WTC11 (cell line): ENCODE results near the gene ZNF81. TPM values are rescaled to one million over a fixed set of nuclear protein-coding genes. Genes with fewer than 3 reads are reported as not detected.

Experiments used
- ATAC-seq: fragments of 200-7000 bp; cut with Tn5 transposase; 2 replicates; pipeline ENCODE4 v1.10.0; 2021; ENCODE audit warnings: mild to moderate bottlenecking, moderate library complexity
- CTCF ChIA-PET: fragments of 300-600 bp; sonication (Branson Sonifier 250); formaldehyde crosslinking; loops from one replicate; lab custom pipeline; 2021; ENCODE audit warnings: antibody characterized with exemption; lab: Charles Lee
- POLR2A ChIA-PET: fragments of 350-600 bp; sonication (Branson Sonifier 250); formaldehyde crosslinking; loops from one replicate; lab custom pipeline; 2021; ENCODE audit warnings: antibody characterized with exemption; lab: Charles Lee
- DNase-seq: peaks from one replicate; pipeline ENCODE4 v3.0.0; 2021; ENCODE audit warnings: low spot score
- H3K27ac Mint-ChIP-seq: 2 replicates; pipeline ENCODE4 v1.8.0; 2021; ENCODE audit warnings: mixed read lengths
- H3K27me3 Mint-ChIP-seq: 2 replicates; pipeline ENCODE4 v1.8.0; 2021; ENCODE audit warnings: low read depth, mild to moderate bottlenecking, moderate library complexity, mixed read lengths
- H3K36me3 Mint-ChIP-seq: 2 replicates; pipeline ENCODE4 v1.8.0; 2021; ENCODE audit warnings: mixed read lengths
- H3K4me1 Mint-ChIP-seq: 2 replicates; pipeline ENCODE4 v1.8.0; 2022; ENCODE audit warnings: mixed read lengths
- H3K4me3 Mint-ChIP-seq: 2 replicates; pipeline ENCODE4 v1.8.0; 2021; ENCODE audit warnings: mild to moderate bottlenecking, moderate library complexity, mixed read lengths
- H3K9me3 Mint-ChIP-seq: 2 replicates; pipeline ENCODE4 v1.8.0; 2021; ENCODE audit warnings: mixed read lengths
- ETV6 ChIP-seq: sonication (generic); formaldehyde crosslinking; IDR thresholded peaks from 2 replicates; pipeline ENCODE4 v1.8.1; 2022; ENCODE audit warnings: mild to moderate bottlenecking, missing genetic modification reagents
- GABPB1 ChIP-seq: sonication (generic); formaldehyde crosslinking; IDR thresholded peaks from 2 replicates; pipeline ENCODE4 v1.8.1; 2023; ENCODE audit warnings: mild to moderate bottlenecking, missing genetic modification reagents
- IRF2 ChIP-seq: sonication (generic); formaldehyde crosslinking; IDR thresholded peaks from 2 replicates; pipeline ENCODE4 v1.8.0; 2022; ENCODE audit warnings: low read depth, missing genetic modification reagents, borderline replicate concordance
- MXD4 ChIP-seq: fragments of 250-450 bp; sonication (Bioruptor Pico); IDR thresholded peaks from 2 replicates; pipeline ENCODE4 v1.8.0; 2021; ENCODE audit warnings: mild to moderate bottlenecking, moderate library complexity, borderline replicate concordance
- MYBL2 ChIP-seq: sonication (generic); formaldehyde crosslinking; IDR thresholded peaks from 2 replicates; pipeline ENCODE4 v1.8.1; 2023; ENCODE audit warnings: mild to moderate bottlenecking, moderate library complexity, missing genetic modification reagents
- NFE2L1 ChIP-seq: sonication (generic); formaldehyde crosslinking; IDR thresholded peaks from 2 replicates; pipeline ENCODE4 v1.8.1; 2023; ENCODE audit warnings: missing genetic modification reagents
- OVOL2 ChIP-seq: fragments of 250-450 bp; sonication (Bioruptor Pico); IDR thresholded peaks from 2 replicates; pipeline ENCODE4 v1.9.0; 2021; ENCODE audit warnings: mild to moderate bottlenecking, borderline replicate concordance
- TCF7 ChIP-seq: sonication (generic); formaldehyde crosslinking; IDR thresholded peaks from 2 replicates; pipeline ENCODE4 v1.8.0; 2022; ENCODE audit warnings: mild to moderate bottlenecking, low read depth, missing genetic modification reagents, moderate library complexity
- TP53 ChIP-seq: sonication (generic); formaldehyde crosslinking; IDR thresholded peaks from 2 replicates; pipeline ENCODE4 v1.8.1; 2023; ENCODE audit warnings: mild to moderate bottlenecking, missing genetic modification reagents
- ZNF138 ChIP-seq: sonication (generic); formaldehyde crosslinking; conservative IDR thresholded peaks from 2 replicates; pipeline ENCODE4 v1.8.1; 2022; ENCODE audit warnings: mild to moderate bottlenecking, moderate library complexity, missing genetic modification reagents
- ZNF219 ChIP-seq: sonication (generic); formaldehyde crosslinking; IDR thresholded peaks from 2 replicates; pipeline ENCODE4 v1.8.0; 2023; ENCODE audit warnings: missing genetic modification reagents, mild to moderate bottlenecking, borderline replicate concordance
- ZNF396 ChIP-seq: fragments of 250-450 bp; sonication (Bioruptor Pico); IDR thresholded peaks from 2 replicates; pipeline ENCODE4 v1.8.0; 2021; ENCODE audit warnings: mild to moderate bottlenecking, moderate library complexity, borderline replicate concordance
- total RNA-seq: library from RNA; stranded (reverse); gene quantifications from 3 replicates; pipeline ENCODE4 v1.2.3, GENCODE V29; 2021
- TF ChIP-seq, protein P1 (sequence below): sonication (generic); formaldehyde crosslinking; IDR thresholded peaks from 2 replicates; pipeline ENCODE4 v1.8.0; 2022; ENCODE audit warnings: mild to moderate bottlenecking, missing genetic modification reagents
- TF ChIP-seq, protein P2 (sequence below): sonication (generic); formaldehyde crosslinking; IDR thresholded peaks from 2 replicates; pipeline ENCODE4 v1.8.1; 2022; ENCODE audit warnings: mild to moderate bottlenecking, moderate library complexity, missing genetic modification reagents
- TF ChIP-seq, protein P3 (sequence below): sonication (generic); formaldehyde crosslinking; conservative IDR thresholded peaks from 2 replicates; pipeline ENCODE4 v1.8.1; 2023; ENCODE audit warnings: mild to moderate bottlenecking, low read depth, missing genetic modification reagents, moderate library complexity
- TF ChIP-seq, protein P4 (sequence below): fragments of 250-450 bp; sonication (Bioruptor Pico); IDR thresholded peaks from 2 replicates; pipeline ENCODE4 v2.1.2; 2022; ENCODE audit warnings: mild to moderate bottlenecking, moderate library complexity

ZNF81 gene
- total RNA-seq, 1 experiment from 2014 or later: 12.0 TPM

DNA sequence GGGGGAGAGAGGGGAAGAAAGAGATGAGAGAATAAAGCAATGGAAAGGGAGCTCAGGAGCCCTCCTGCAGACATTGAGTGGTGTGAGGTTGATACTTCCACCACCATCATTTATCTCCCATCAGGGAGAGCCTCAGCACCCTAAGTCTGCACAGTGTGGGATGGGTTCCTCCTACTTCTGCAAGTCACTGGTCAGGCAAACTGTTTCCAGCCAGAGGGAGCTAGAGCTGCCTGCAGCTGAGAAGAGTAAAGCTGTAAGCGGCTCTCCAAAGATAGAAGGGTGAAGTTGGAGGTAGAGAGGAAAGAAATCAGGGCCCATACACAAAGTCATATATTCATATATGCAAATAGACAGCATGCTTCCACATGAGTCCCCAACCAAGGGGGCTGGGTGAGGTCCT, 21.9 kb upstream of the ZNF81 start:
- H3K4me3 Mint-ChIP-seq: no peak overlapping the region
- ChIA-PET CTCF (interaction anchor here (1.4 to 2.5 kb wide), 2 partner anchors 8 to 17 kb away, joined by 5 to 24 read pairs; no protein-coding TSS in a partner anchor), POLR2A (no interaction called here)
- ATAC-seq (peak; percentile 66), DNase-seq (no peak)
- peaks cover 32% of the 10 kb centered on the region for H3K4me1 Mint-ChIP-seq
- peaks cover 3% of the 10 kb centered on the region; the same call in 1 of the 2 replicates for H3K27me3 Mint-ChIP-seq
- H3K27ac Mint-ChIP-seq: peak overlapping the region; percentile 99; the same call in 1 of the 2 replicates
- peaks cover 23% of the 10 kb centered on the region for H3K9me3 Mint-ChIP-seq
- peaks cover 23% of the 10 kb centered on the region for H3K36me3 Mint-ChIP-seq
- TF ChIP-seq, protein P1, sequence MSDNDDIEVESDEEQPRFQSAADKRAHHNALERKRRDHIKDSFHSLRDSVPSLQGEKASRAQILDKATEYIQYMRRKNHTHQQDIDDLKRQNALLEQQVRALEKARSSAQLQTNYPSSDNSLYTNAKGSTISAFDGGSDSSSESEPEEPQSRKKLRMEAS (CRISPR knock-in tag): no peak
- TF ChIP-seq MYBL2 (CRISPR knock-in tag) (no peak), IRF2 (CRISPR knock-in tag) (no peak), NFE2L1 (CRISPR knock-in tag) (no peak), ZNF219 (CRISPR knock-in tag) (no peak), ZNF138 (CRISPR knock-in tag) (no peak)
- TF ChIP-seq, protein P2, sequence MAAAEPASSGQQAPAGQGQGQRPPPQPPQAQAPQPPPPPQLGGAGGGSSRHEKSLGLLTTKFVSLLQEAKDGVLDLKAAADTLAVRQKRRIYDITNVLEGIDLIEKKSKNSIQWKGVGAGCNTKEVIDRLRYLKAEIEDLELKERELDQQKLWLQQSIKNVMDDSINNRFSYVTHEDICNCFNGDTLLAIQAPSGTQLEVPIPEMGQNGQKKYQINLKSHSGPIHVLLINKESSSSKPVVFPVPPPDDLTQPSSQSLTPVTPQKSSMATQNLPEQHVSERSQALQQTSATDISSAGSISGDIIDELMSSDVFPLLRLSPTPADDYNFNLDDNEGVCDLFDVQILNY (CRISPR knock-in tag): no peak

DNA sequence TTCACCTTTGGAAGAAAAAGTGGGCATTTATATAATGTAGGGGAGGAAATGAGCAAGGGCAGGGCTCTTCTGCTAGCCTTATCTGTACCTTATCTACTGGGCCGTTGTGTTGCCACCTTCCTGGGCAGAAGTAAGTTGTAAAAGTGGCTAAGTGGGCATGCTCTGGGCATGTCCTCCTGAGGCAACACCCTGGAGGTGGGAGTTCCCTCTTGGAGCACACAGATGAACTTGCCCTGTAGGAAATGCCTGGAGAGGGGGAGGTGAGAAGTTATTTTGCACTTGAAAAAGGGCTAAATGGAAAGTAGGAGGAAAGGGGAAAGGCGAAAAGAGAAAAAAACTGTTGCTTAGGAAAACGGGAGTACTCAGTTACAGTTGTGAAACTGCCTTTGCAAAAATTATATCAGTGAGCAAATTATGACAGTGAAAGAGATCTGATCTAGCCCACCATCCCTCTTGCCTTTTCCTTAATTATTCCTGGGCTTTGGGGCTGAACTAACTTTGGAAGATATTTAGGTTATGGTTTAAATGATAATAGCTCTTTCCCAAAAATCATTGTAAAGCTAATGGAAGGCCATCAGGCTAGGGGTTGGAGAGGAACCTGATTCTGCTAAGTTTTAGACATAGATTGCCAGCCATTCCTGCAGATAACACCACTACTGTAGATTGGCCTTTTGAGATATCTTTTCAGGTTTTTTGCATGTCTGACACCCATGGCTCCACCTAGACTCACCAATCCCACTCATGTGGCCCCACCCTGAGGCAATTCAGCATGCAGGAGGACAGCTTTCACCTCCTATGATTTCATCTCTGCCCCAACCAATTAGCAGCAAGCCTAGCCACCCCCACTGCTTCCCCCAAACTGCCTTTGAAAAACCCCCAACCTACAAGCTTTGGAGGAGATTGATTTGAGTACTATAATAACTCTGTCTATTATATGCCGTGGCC, 20.5 kb upstream of the ZNF81 start:
- H3K9me3 Mint-ChIP-seq: peaks cover 34% of the 10 kb centered on the region
- CTCF ChIA-PET: interaction anchor here (1.1 to 2.5 kb wide), 2 partner anchors 9 to 20 kb away, joined by 3 to 24 read pairs; no protein-coding TSS in a partner anchor
- DNase-seq: no peak
- H3K27ac Mint-ChIP-seq: peak overlapping the region; percentile 99
- peaks cover 33% of the 10 kb centered on the region for H3K36me3 Mint-ChIP-seq
- H3K27me3 Mint-ChIP-seq: peaks cover 3% of the 10 kb centered on the region; the same call in 1 of the 2 replicates
- POLR2A ChIA-PET: interaction anchor here (0.6 kb wide), 1 partner anchor 9 kb away, joined by 3 read pairs; no protein-coding TSS in a partner anchor
- peak; percentile 79 for ATAC-seq
- H3K4me3 Mint-ChIP-seq: peak overlapping the region; percentile 44
- peaks cover 32% of the 10 kb centered on the region for H3K4me1 Mint-ChIP-seq
- TF ChIP-seq TP53 (CRISPR knock-in tag): peak; percentile 88; the same call in 1 of the 2 replicates
- TF ChIP-seq ETV6 (CRISPR knock-in tag): no peak
- TF ChIP-seq, protein P3, sequence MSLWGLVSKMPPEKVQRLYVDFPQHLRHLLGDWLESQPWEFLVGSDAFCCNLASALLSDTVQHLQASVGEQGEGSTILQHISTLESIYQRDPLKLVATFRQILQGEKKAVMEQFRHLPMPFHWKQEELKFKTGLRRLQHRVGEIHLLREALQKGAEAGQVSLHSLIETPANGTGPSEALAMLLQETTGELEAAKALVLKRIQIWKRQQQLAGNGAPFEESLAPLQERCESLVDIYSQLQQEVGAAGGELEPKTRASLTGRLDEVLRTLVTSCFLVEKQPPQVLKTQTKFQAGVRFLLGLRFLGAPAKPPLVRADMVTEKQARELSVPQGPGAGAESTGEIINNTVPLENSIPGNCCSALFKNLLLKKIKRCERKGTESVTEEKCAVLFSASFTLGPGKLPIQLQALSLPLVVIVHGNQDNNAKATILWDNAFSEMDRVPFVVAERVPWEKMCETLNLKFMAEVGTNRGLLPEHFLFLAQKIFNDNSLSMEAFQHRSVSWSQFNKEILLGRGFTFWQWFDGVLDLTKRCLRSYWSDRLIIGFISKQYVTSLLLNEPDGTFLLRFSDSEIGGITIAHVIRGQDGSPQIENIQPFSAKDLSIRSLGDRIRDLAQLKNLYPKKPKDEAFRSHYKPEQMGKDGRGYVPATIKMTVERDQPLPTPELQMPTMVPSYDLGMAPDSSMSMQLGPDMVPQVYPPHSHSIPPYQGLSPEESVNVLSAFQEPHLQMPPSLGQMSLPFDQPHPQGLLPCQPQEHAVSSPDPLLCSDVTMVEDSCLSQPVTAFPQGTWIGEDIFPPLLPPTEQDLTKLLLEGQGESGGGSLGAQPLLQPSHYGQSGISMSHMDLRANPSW: no peak
- no peak for TF ChIP-seq TCF7 (CRISPR knock-in tag)
- no peak for TF ChIP-seq GABPB1 (CRISPR knock-in tag)
- no peak for TF ChIP-seq OVOL2 (CRISPR knock-in tag)
- TF ChIP-seq ZNF396 (CRISPR knock-in tag): no peak

DNA sequence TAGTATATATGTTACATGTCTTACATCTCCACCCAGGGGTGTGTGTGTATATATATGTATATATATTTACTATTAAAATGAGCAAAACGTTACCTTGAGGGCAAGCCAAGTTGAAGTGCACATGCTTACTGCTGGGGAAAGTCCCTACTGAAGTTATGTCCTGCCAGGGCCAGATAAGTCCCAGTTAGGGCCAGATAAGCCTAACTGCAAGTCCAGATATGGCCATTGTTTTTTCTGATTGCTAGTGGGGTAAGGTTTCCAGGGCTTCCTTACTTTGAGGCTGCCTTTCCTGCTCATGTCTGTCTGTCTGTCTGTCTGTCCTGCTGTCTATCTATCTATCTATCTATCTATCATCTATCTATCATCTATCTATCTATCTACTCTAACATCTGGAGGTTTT, 19.3 kb upstream of the ZNF81 start:
- CTCF ChIA-PET: interaction anchor here (1.1 to 1.6 kb wide), 2 partner anchors 14 to 19 kb away, joined by 3 to 4 read pairs; no protein-coding TSS in a partner anchor
- H3K4me1 Mint-ChIP-seq: peaks cover 32% of the 10 kb centered on the region
- H3K27ac Mint-ChIP-seq: peak overlapping the region; percentile 60; the same call in 1 of the 2 replicates
- POLR2A ChIA-PET: no interaction called here
- H3K27me3 Mint-ChIP-seq: peaks cover 3% of the 10 kb centered on the region; the same call in 1 of the 2 replicates
- no peak for DNase-seq
- no peak overlapping the region for H3K4me3 Mint-ChIP-seq
- ATAC-seq: no peak
- H3K9me3 Mint-ChIP-seq: peaks cover 28% of the 10 kb centered on the region
- TF ChIP-seq, protein P4, sequence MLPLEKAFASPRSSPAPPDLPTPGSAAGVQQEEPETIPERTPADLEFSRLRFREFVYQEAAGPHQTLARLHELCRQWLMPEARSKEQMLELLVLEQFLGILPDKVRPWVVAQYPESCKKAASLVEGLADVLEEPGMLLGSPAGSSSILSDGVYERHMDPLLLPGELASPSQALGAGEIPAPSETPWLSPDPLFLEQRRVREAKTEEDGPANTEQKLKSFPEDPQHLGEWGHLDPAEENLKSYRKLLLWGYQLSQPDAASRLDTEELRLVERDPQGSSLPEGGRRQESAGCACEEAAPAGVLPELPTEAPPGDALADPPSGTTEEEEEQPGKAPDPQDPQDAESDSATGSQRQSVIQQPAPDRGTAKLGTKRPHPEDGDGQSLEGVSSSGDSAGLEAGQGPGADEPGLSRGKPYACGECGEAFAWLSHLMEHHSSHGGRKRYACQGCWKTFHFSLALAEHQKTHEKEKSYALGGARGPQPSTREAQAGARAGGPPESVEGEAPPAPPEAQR (CRISPR knock-in tag): no peak
- no peak for TF ChIP-seq MXD4 (CRISPR knock-in tag)
- no peak for TF ChIP-seq MYBL2 (CRISPR knock-in tag)
- TF ChIP-seq, protein P1 (CRISPR knock-in tag): no peak
- H3K36me3 Mint-ChIP-seq: peaks cover 33% of the 10 kb centered on the region
